ENCODE measurements around the gene SLIT1.

- TF ChIP-seq REST (IDR thresholded peaks at IDR 0.05; ENCODE audit: insufficient read depth in 1 of 2, low read depth in 2 of 2, low read length in 2 of 2) (no peak), POLR2AphosphoS5 (IDR thresholded peaks at IDR 0.05; ENCODE audit: low read depth, low read length) (no peak)
Measured at GRCh38 chr10:97229322-97230015, 43.7 kb upstream of the SLIT1 start.
